ENCODE results near the gene KHDRBS1. TPM values are rescaled to one million over a fixed set of nuclear protein-coding genes. Genes with fewer than 3 reads are reported as not detected.
A peak's percentile ranks its signal among the peaks of the same experiment; 100 is the strongest.

Gene KHDRBS1
- total and polyA plus RNA-seq, 9 of the 15 experiments (the other 6 are each of a cell fraction or from before 2014, with no cell fraction given) = 48.4 to 257 (median 114) TPM

GRCh38 chr1:31977385-31978131, 36.1 kb upstream of the KHDRBS1 start (continued):
- TF ChIP-seq MTA2 (IDR thresholded peaks at IDR 0.05; ENCODE audit: low read depth) (no peak), ZNF589 (CRISPR knock-in tag; IDR thresholded peaks at IDR 0.05; ENCODE audit: low read depth) (no peak), SNIP1 (IDR thresholded peaks at IDR 0.05; ENCODE audit: low read depth) (no peak), ZNF143 (CRISPR knock-in tag; IDR thresholded peaks at IDR 0.05) (no peak), ZNF449 (CRISPR knock-in tag; IDR thresholded peaks at IDR 0.05) (no peak), ZNF436 (CRISPR knock-in tag; IDR thresholded peaks at IDR 0.05) (no peak), MAX (CRISPR knock-in tag; IDR thresholded peaks at IDR 0.05) (peak; percentile 50; the same call in 1 of the 2 replicates), POLR2AphosphoS5 (IDR thresholded peaks at IDR 0.05; ENCODE audit: control insufficient read depth, insufficient read depth, low read depth, low read length) (no peak), MTF1 (CRISPR knock-in tag; IDR thresholded peaks at IDR 0.05; ENCODE audit: borderline replicate concordance) (no peak), NR4A1 (CRISPR knock-in tag; IDR thresholded peaks at IDR 0.05) (no peak), NR4A1 (tag; IDR thresholded peaks at IDR 0.05) (0 out of 2 replicates have a peak, but pooled peaks have one; percentile 27), RB1 (IDR thresholded peaks at IDR 0.05; ENCODE audit: low read depth) (peak; percentile 40; the same call in 1 of the 2 replicates), TFAM (CRISPR knock-in tag; conservative IDR thresholded peaks at IDR 0.05) (no peak), MECOM (CRISPR knock-in tag; IDR thresholded peaks at IDR 0.05) (no peak), MEIS2 (IDR thresholded peaks at IDR 0.05; ENCODE audit: partially characterized antibody) (peak; percentile 54), TEAD2 (tag; IDR thresholded peaks at IDR 0.05) (no peak), ZNF780A (CRISPR knock-in tag; IDR thresholded peaks at IDR 0.05) (no peak), JUND (IDR thresholded peaks at IDR 0.05; ENCODE audit: borderline replicate concordance, low read depth, low read length) (peak; percentile 46; the same call in 1 of the 2 replicates), JUND (tag; IDR thresholded peaks at IDR 0.05; ENCODE audit: borderline replicate concordance, low read depth, low read length) (no peak), CEBPB (tag; IDR thresholded peaks at IDR 0.05) (0 out of 2 replicates have a peak, but pooled peaks have one; percentile 8), RCOR1 (IDR thresholded peaks at IDR 0.05; ENCODE audit: borderline replicate concordance in 1 of 2, low read depth in 2 of 2, low read length in 2 of 2) (peak in 1 of 2 experiments; percentile 64; a peak in 1 of 4 replicates), ATF7 (IDR thresholded peaks at IDR 0.05) (no peak), CTBP1 (IDR thresholded peaks at IDR 0.05; ENCODE audit: borderline replicate concordance) (peak; percentile 53; the same call in 1 of the 2 replicates), FOXP1 (CRISPR knock-in tag; IDR thresholded peaks at IDR 0.05) (no peak), CEBPG (CRISPR knock-in tag; IDR thresholded peaks at IDR 0.05) (no peak), CEBPG (tag; conservative IDR thresholded peaks at IDR 0.05 in 1 of 2, IDR thresholded peaks at IDR 0.05 in 1 of 2) (peak; percentile 63 to 75), CXXC5 (CRISPR knock-in tag; IDR thresholded peaks at IDR 0.05) (0 out of 2 replicates have a peak, but pooled peaks have one; percentile 8), ZFX (CRISPR knock-in tag; IDR thresholded peaks at IDR 0.05) (no peak), PHF21A (IDR thresholded peaks at IDR 0.05; ENCODE audit: borderline replicate concordance, low read depth) (no peak), SRF (CRISPR knock-in tag; IDR thresholded peaks at IDR 0.05) (0 out of 4 replicates have a peak, but pooled peaks of 1 of the 2 experiments have one; percentile 22)

Data from K562 (cell line).